K562 (cell line): ENCODE measurements around the gene ANAPC4. TPM values are rescaled to one million over a fixed set of nuclear protein-coding genes. Genes with fewer than 3 reads are reported as not detected.
A peak's percentile ranks its signal among the peaks of the same experiment; 100 is the strongest.

Experiments used
- ATAC-seq: fragments of 200-7000 bp; cut with Tn5 transposase; 3 replicates; pipeline ENCODE4 v1.9.1; 2020; ENCODE audit warnings: moderate library complexity
- BruUV-seq: library from RNA; stranded (reverse); fragments of 400-500 nt; replicated peaks from 2 replicates; lab custom pipeline; 2021; lab: Mats Ljungman, UMichigan
- CTCF ChIA-PET: fragments of 300-600 bp; formaldehyde crosslinking; extraction: SDS; loops from one replicate; lab custom pipeline; 2021; ENCODE audit warnings: low intra/inter-chr PET ratio; lab: Yijun Ruan, JAX
- POLR2A ChIA-PET: fragments of 300-600, 350-650 bp; sonication (Branson Sonifier 250); formaldehyde crosslinking; extraction: SDS; loops from one replicate; lab custom pipeline; 2021; ENCODE audit warnings: antibody characterized with exemption, inconsistent platforms; lab: Yijun Ruan, JAX
- DNase-seq, 4 experiments: peaks; one replicate each; pipeline versions ENCODE4 v3.0.0 to v3.0.0-alpha.2; 2011 to 2018; ENCODE audit warnings: low spot score in 3 of 4, mixed read lengths in 3 of 4; ENCODE audit errors: extremely low read depth in 1 of 4
- FAIRE-seq: peaks from 2 replicates; lab custom pipeline; 2011; peaks lifted over from hg19 to GRCh38; lab: Jason Lieb, UNC
- H2AFZ ChIP-seq: 2 replicates; pipeline ENCODE4 v1.6.0; 2011; ENCODE audit warnings: low read depth, low read length, control low read depth, inconsistent platforms
- H3K27ac ChIP-seq: fragments of 200-600 bp; 3 replicates; pipeline ENCODE4 v1.8.0; 2011; ENCODE audit warnings: low read depth, mild to moderate bottlenecking, control low read depth, inconsistent platforms, low read length, moderate library complexity, mixed read lengths; ENCODE audit errors: extremely low read depth
- H3K27me3 ChIP-seq, 2 experiments: fragments of 300-600 bp in 1 of 2; 2 replicates in 1 of 2; 3 replicates in 1 of 2; pipeline versions ENCODE4 v1.6.0 to v1.8.0; 2011; ENCODE audit warnings: inconsistent platforms in 2 of 2, low read length in 2 of 2, mild to moderate bottlenecking in 1 of 2, mixed read lengths in 1 of 2, moderate library complexity in 1 of 2; ENCODE audit not compliant: control insufficient read depth in 2 of 2, insufficient read depth in 2 of 2
- H3K36me3 ChIP-seq: fragments of 300-600 bp; 3 replicates; pipeline ENCODE4 v1.8.0; 2011; ENCODE audit warnings: mild to moderate bottlenecking, low read length, inconsistent platforms; ENCODE audit not compliant: control insufficient read depth, insufficient read depth
- H3K4me1 ChIP-seq, 2 experiments: fragments of 200-600 bp in 1 of 2; replicated peaks in 1 of 2; 2 replicates in 1 of 2; 3 replicates in 1 of 2; pipeline versions ENCODE4 v1.5.1 to v1.8.0; 2011; ENCODE audit warnings: inconsistent platforms in 2 of 2, low read length in 2 of 2, mild to moderate bottlenecking in 1 of 2, mixed read lengths in 1 of 2, moderate library complexity in 1 of 2; ENCODE audit not compliant: control insufficient read depth in 2 of 2, insufficient read depth in 2 of 2
- H3K4me2 ChIP-seq: 2 replicates; pipeline ENCODE4 v1.6.1; 2011; ENCODE audit warnings: low read length, control low read depth, inconsistent platforms, mixed read lengths; ENCODE audit not compliant: insufficient read depth
- H3K4me3 ChIP-seq: fragments of 200-600 bp; sonication (generic), shearing (Covaris generic); 2 replicates; pipeline ENCODE4 v1.5.1; 2016; ENCODE audit warnings: control low read depth, inconsistent platforms
- H3K79me2 ChIP-seq: fragments of 200-600 bp; 3 replicates; pipeline ENCODE4 v1.8.0; 2011; ENCODE audit warnings: low read length, inconsistent platforms; ENCODE audit not compliant: control insufficient read depth, insufficient read depth
- H3K9ac ChIP-seq, 2 experiments: 2 replicates each; pipeline versions ENCODE4 v1.6.0 to v1.6.1; 2011; ENCODE audit warnings: low read depth in 2 of 2, low read length in 2 of 2, control low read depth in 1 of 2, inconsistent platforms in 1 of 2, mild to moderate bottlenecking in 1 of 2, mixed read lengths in 1 of 2; ENCODE audit not compliant: insufficient read depth in 1 of 2
- H3K9me1 ChIP-seq: one replicate; pipeline ENCODE4 v1.6.0; 2011; ENCODE audit warnings: inconsistent platforms, mild to moderate bottlenecking, low read length, moderate library complexity; ENCODE audit not compliant: control insufficient read depth, insufficient read depth
- H3K9me3 ChIP-seq: replicated peaks from 2 replicates; pipeline ENCODE4 v1.5.1; 2011; ENCODE audit warnings: low read depth, low read length, inconsistent platforms; ENCODE audit not compliant: control insufficient read depth, insufficient read depth
- H4K20me1 ChIP-seq: replicated peaks from 2 replicates; pipeline ENCODE4 v1.6.1; 2011; ENCODE audit warnings: low read length, inconsistent platforms, mixed read lengths; ENCODE audit not compliant: control insufficient read depth, insufficient read depth
- ZNF3 ChIP-seq: fragments of 250-450 bp; sonication (Bioruptor Pico); IDR thresholded peaks from 2 replicates; pipeline ENCODE4 v1.5.0; 2021; ENCODE audit warnings: mild to moderate bottlenecking, moderate library complexity
- WGBS: fragments of 100-300 bp; shearing (Covaris generic); methylation state at CpG from one replicate; pipeline ENCODE4 v1.1.6; 2016; ENCODE audit warnings: low coverage, mixed read lengths; ENCODE audit not compliant: insufficient coverage; ENCODE audit errors: missing lambda C conversion rate; 5-methylcytosine and 5-hydroxymethylcytosine counted together
- in situ Hi-C: fragments of 300-500 bp; cut with MboI; formaldehyde crosslinking; loops from 4 replicates; pipeline ENCODE4 v1.15.0; 2018; ENCODE audit warnings: inconsistent platforms, mixed read lengths
- intact Hi-C: fragments of 100-400 bp; cut with micrococcal nuclease; formaldehyde crosslinking; loops from 2 replicates; pipeline ENCODE4 v1.14.2; 2022
- polyA plus RNA-seq, 8 experiments: library from polyadenylated mRNA; depleted of rRNA in 4 of 8; stranded (reverse) in 5 of 8; unstranded in 3 of 8; fragments of >200 nt; fragmentation: Nextera tagmentation in 2 of 8; fragmentation: Illumina TruSeq in 1 of 8; extraction: Ambion mirVana in 2 of 8; extraction: Trizol in 1 of 8; gene quantifications; 2 replicates each; pipeline versions ENCODE4 v1.2.1 to v1.2.3, GENCODE V29; 2011 to 2014; ENCODE audit warnings: inconsistent platforms in 1 of 8, missing spikeins in 1 of 8
- total RNA-seq, 7 experiments: library from RNA; depleted of rRNA in 6 of 7; stranded (reverse); fragments of >200 nt in 6 of 7; fragmentation: Illumina TruSeq in 2 of 7; extraction: Trizol in 2 of 7; gene quantifications; 2 replicates each; pipeline versions ENCODE4 v1.2.1 to v1.2.3, GENCODE V29; 2011 to 2021; ENCODE audit warnings: low replicate concordance in 1 of 7
- TF ChIP-seq, protein P1 (sequence below), 2 experiments: fragments of 450-650 bp; formaldehyde crosslinking in 1 of 2; IDR thresholded peaks; 2 replicates each; pipeline versions ENCODE4 v1.4.0 to v1.6.1; 2014 to 2020; ENCODE audit warnings: mild to moderate bottlenecking in 2 of 2, borderline replicate concordance in 1 of 2, low read depth in 1 of 2

The ANAPC4 gene
- total and polyA plus RNA-seq, 9 of the 15 experiments (the other 6 are each of a cell fraction or from before 2014, with no cell fraction given), result 23.9 to 47.0 (median 31.9) TPM

DNA sequence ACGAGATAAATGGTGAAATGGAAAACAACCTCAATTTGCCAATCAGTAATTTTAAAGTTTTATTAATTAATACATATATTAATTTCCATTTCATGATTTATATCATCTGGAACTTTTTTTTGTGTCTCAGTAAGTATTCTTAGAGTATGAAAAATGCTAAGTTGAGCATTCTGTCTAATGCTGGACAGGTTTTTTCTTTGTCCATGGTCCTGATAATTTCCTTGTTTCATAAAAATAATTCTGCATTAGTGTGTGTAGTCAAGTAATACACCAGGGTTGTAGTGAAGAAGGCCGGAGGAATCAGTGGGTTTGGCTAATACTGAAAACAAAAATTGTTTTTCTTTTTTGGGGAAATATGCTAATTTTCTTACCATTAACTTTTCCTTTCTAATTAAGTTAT, 9.9 kb downstream of the ANAPC4 start:
- FAIRE-seq, result no peak
- no peaks in the 10 kb centered on the region for H4K20me1 ChIP-seq
- ChIA-PET CTCF (no interaction called here), POLR2A (no interaction called here)
- no peaks in the 10 kb centered on the region for H3K9me1 ChIP-seq
- no peak overlapping the region for H3K9ac ChIP-seq
- no peaks in the 10 kb centered on the region for H3K79me2 ChIP-seq
- intact Hi-C loops (no loop called here), in situ Hi-C loops (no loop called here)
- no TSS peak for BruUV-seq
- DNase-seq, result no peak
- no peak overlapping the region for H3K4me3 ChIP-seq
- ATAC-seq, result no peak
- no peak for TF ChIP-seq ZNF3
- TF ChIP-seq, protein P1, sequence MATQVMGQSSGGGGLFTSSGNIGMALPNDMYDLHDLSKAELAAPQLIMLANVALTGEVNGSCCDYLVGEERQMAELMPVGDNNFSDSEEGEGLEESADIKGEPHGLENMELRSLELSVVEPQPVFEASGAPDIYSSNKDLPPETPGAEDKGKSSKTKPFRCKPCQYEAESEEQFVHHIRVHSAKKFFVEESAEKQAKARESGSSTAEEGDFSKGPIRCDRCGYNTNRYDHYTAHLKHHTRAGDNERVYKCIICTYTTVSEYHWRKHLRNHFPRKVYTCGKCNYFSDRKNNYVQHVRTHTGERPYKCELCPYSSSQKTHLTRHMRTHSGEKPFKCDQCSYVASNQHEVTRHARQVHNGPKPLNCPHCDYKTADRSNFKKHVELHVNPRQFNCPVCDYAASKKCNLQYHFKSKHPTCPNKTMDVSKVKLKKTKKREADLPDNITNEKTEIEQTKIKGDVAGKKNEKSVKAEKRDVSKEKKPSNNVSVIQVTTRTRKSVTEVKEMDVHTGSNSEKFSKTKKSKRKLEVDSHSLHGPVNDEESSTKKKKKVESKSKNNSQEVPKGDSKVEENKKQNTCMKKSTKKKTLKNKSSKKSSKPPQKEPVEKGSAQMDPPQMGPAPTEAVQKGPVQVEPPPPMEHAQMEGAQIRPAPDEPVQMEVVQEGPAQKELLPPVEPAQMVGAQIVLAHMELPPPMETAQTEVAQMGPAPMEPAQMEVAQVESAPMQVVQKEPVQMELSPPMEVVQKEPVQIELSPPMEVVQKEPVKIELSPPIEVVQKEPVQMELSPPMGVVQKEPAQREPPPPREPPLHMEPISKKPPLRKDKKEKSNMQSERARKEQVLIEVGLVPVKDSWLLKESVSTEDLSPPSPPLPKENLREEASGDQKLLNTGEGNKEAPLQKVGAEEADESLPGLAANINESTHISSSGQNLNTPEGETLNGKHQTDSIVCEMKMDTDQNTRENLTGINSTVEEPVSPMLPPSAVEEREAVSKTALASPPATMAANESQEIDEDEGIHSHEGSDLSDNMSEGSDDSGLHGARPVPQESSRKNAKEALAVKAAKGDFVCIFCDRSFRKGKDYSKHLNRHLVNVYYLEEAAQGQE (IDR thresholded peaks at IDR 0.05; ENCODE audit: borderline replicate concordance), result peak; percentile 57
- TF ChIP-seq, protein P1 (CRISPR knock-in tag; IDR thresholded peaks at IDR 0.05; ENCODE audit: low read depth), result no peak
- no peaks in the 10 kb centered on the region for H3K9me3 ChIP-seq
- H3K27ac ChIP-seq, result no peak overlapping the region
- no peak overlapping the region for H2AFZ ChIP-seq
- 96% methylated on average over 2 of the region's 2 CpGs for WGBS
- H3K27me3 ChIP-seq, result no peaks in the 10 kb centered on the region
- no peak overlapping the region for H3K4me2 ChIP-seq
- H3K4me1 ChIP-seq, result no peaks in the 10 kb centered on the region
- H3K36me3 ChIP-seq, result peaks cover 72% of the 10 kb centered on the region
